GM12872 (cell line): Measurements from ENCODE around the gene PARPBP.

Experiments
- TF ChIP-seq, protein P1 (sequence below): IDR thresholded peaks from 3 replicates; pipeline ENCODE4 v1.5.1; 2011; ENCODE audit warnings: low read depth, mild to moderate bottlenecking, low read length, moderate library complexity; ENCODE audit not compliant: insufficient read depth

Gene PARPBP

DNA sequence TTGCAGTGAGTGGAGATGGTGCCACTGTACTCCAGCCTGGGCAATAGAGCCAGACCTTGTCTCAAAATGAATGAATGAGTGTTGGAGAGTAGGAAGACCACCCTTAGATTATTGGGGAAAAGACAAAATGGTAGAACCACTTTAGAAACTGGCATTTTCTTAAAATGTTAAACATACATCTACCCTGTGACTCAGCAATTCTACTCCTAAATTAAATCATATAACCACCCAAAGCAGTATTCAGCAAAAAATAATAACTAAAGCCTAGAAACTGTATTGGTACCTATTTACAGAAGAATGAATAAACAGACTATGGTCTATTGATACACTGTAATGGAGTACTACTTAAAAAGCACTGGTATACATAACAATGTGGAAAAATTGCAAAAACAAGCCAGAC lies 9.2 kb upstream of the PARPBP start:
- TF ChIP-seq, protein P1, sequence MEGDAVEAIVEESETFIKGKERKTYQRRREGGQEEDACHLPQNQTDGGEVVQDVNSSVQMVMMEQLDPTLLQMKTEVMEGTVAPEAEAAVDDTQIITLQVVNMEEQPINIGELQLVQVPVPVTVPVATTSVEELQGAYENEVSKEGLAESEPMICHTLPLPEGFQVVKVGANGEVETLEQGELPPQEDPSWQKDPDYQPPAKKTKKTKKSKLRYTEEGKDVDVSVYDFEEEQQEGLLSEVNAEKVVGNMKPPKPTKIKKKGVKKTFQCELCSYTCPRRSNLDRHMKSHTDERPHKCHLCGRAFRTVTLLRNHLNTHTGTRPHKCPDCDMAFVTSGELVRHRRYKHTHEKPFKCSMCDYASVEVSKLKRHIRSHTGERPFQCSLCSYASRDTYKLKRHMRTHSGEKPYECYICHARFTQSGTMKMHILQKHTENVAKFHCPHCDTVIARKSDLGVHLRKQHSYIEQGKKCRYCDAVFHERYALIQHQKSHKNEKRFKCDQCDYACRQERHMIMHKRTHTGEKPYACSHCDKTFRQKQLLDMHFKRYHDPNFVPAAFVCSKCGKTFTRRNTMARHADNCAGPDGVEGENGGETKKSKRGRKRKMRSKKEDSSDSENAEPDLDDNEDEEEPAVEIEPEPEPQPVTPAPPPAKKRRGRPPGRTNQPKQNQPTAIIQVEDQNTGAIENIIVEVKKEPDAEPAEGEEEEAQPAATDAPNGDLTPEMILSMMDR = no peak

DNA sequence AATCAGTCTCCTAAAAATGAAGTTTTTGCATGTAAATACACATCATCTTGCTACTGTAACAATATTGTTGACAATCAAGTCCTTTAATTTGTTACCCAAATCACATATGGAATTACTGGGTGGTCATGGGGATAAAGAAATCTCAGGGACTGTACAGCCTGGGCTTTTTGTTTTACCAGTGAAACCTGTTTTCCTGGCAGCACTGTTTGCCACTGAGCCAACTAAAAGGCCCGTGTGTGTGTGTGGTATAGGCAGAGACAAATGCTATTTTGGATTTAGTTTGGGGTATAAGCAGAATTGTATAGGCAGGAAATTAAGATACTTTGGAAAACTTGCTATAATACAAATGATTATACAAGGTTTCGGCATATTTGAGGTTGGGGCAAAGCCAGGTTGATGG lies 5.8 kb upstream of the PARPBP start:
- TF ChIP-seq, protein P1 = no peak

DNA sequence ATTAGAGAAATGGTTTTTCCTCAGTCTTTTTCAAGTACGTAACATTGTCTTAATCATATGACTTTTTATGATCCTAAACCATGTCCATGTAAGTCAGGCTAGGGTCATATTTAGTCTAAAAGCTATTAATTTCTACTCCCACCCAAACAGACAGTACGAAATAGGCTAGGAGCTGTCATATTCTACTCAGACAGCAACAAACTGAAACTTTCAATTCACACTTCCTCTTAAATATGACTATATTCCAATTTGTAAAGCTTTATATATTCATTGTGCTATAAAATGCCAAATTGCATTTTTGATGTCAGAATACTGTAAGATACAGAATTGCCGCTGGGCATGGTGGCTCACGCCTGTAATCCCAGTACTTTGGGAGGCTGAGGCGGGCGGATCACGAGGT lies 3.6 kb upstream of the PARPBP start:
- TF ChIP-seq, protein P1 = no peak

- TF ChIP-seq, protein P1 = no peak
These were observed 1.1 kb upstream of the PARPBP start for GRCh38 chr12:102118874-102119273.

- TF ChIP-seq, protein P1 = no peak
These were observed 536 bp downstream of the PARPBP start for GRCh38 chr12:102120564-102120873.

DNA sequence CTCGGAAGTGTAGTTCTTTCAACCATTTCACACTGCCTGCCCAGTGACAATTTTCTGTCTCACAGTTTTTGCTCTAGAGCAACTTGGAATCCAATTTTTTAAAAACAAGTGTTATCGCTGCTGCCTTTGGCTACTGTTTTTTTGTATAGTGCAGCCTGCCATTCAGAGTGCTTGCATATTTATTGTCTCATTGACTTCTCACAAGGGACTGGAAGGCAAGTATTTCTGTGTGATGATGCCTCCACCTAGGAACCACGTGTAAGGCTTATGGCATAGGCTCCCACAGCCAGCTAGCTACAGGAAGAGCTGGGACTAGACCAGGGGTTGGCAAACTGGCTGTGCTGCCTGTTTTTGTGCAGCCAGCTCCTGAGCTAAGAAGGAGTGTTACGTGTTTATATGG lies 903 bp downstream of the PARPBP start:
- TF ChIP-seq, protein P1 = no peak

DNA sequence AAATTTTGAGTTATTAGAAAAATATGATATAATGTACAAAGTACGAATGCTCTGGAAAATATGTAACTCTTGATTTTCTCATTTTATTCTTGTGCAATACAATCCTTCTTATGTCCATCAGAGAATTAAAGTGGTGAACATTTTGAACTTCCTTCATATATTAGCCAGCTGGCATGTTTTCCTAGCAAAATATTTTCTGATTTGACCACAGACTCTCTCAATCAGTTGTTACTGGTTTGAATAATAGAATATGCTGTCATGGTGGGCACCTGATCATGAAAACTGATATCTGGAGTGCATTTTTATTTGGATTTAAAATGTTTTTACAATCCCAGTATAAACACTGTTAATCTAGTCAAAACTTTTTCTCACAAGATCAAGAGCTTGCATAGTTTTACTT lies 24.2 kb downstream of the PARPBP start:
- TF ChIP-seq, protein P1 = no peak

GRCh38 chr12:102163383-102163782 lies 43.4 kb downstream of the PARPBP start:
- TF ChIP-seq, protein P1 = no peak
